GM12874 (cell line): ENCODE measurements around the gene HOXD12.

Source experiments
- TF ChIP-seq, protein P1 (sequence below): IDR thresholded peaks from 2 replicates; pipeline ENCODE4 v1.5.1; 2011; ENCODE audit warnings: low read depth, mild to moderate bottlenecking, control low read depth, low read length, moderate library complexity; ENCODE audit not compliant: insufficient read depth

The HOXD12 gene

DNA sequence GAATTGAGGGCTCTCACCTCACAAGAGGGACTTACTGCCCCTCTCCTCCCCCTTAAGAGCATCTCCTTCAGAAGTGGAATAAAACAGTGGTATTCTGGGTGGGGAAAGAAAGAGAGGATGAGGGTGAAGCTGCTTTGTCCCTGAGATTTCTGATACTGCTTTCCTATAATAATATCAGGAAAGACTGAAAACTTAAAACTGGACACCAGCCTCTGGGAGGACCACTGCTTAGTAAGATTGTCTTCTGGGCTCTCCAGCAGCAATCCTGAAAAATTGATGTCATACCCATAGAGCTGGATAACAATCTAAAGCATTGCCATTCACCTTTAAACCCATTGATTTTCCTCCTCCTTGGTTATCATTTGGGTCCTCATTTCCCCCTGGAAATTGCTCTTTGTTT is 47.0 kb downstream of the HOXD12 start:
- TF ChIP-seq, protein P1, sequence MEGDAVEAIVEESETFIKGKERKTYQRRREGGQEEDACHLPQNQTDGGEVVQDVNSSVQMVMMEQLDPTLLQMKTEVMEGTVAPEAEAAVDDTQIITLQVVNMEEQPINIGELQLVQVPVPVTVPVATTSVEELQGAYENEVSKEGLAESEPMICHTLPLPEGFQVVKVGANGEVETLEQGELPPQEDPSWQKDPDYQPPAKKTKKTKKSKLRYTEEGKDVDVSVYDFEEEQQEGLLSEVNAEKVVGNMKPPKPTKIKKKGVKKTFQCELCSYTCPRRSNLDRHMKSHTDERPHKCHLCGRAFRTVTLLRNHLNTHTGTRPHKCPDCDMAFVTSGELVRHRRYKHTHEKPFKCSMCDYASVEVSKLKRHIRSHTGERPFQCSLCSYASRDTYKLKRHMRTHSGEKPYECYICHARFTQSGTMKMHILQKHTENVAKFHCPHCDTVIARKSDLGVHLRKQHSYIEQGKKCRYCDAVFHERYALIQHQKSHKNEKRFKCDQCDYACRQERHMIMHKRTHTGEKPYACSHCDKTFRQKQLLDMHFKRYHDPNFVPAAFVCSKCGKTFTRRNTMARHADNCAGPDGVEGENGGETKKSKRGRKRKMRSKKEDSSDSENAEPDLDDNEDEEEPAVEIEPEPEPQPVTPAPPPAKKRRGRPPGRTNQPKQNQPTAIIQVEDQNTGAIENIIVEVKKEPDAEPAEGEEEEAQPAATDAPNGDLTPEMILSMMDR = no peak

DNA sequence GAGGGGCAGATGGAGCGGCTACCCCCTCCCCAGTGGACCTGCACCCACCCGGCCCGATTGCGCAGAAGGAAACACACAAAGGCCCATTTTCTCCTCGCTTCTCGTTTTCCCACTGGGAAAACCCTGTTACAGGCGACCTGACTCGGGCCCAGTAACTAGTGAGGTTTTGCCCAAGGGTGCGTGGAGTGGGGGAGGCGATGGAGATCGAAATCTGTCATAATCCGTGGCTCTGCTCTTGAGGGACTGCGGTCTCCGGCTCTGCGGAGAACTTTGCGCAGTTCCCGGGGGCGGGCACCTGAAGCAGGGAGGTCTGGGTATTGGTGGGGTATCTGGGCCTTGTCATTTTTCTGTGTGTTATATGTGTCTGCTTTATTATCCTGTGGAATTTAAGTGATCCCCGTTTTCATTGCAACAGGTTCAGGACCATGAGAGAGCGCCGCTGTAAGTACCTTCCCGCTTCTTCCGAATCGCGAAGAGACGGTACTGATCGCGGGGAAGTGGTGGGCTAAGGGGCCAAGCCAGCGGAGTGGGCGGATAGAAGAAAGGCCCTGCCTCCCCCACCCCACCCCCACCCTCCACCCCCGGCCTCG is 47.7 kb downstream of the HOXD12 start:
- TF ChIP-seq, protein P1 = no peak

DNA sequence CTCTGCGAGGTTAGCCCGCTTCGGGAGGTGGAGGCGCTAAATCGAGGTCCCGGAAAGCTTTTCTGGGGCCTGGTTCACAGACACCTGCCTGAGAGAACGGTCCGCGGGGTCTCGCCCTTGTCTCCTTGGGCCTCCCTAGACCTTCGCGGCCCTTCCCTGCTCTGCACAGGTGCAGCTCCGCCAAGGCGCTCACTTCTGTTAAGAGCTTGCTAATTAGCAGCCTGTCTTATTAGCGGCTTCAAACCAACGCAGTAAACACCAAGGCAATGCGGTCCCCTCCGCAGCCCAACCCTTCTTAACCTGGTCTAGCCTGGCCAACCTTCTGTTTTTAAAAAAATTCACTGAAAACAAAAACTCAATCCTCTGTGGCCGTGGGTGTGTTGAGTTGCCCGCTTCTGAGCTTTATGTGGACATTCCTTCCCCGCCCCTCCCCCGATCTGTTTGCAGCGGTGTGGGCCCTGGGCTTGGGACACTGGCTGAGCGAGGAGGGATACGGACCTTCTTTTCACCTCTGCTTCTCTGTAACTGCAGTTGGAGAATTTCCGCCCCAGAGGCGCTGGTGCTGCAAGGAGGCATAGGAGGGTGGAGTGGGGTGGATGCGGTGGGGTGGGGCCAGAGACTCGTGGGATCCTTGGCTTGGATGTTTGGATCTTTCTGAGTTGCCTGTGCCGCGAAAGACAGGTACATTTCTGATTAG is 48.4 kb downstream of the HOXD12 start:
- TF ChIP-seq, protein P1 = no peak

DNA sequence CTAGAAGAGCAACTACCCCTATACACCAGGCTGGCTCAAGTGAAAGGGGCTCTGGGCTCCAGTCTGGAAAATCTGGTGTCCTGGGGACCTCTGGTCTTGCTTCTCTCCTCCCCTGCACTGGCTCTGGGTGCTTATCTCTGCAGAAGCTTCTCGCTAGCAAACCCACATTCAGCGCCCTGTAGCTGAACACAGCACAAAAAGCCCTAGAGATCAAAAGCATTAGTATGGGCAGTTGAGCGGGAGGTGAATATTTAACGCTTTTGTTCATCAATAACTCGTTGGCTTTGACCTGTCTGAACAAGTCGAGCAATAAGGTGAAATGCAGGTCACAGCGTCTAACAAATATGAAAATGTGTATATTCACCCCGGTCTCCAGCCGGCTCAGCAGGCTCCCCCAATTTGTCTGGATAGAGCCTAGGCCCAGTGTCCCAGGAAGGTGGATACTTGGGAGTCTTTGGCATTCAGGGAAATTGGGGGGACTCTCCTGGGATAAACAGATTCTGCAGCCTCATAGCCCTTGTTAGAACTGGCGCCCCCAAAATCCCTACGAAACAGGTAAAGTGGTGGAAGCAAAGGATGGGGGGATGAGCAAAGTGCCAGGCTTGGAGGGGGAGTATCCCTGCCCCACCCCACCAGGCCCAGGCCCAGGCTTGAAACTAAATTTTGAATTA is 49.3 kb downstream of the HOXD12 start:
- TF ChIP-seq, protein P1 = no peak

DNA sequence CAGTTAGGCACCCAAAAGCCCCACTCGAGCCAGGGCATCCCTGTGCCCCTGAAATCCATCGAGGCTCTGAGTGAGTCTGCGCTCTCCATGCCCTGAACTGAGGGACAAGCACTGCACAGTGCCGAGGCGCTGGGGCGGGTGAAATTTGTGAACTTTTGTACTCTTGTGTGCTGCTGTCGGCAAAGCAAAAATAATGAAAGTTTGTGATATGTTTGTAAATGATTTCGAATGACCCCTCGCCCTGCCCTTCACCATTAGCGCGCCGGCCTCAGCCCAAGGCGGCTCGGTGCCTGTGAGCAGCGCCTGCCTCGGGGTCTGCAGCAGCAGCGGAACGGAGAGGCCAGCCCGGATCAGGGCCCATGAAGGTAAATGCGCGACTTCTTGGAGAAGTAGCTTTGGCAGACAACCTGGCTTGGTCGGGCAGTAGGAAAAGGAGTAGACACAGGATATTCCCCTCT is 49.9 kb downstream of the HOXD12 start:
- TF ChIP-seq, protein P1 = no peak

DNA sequence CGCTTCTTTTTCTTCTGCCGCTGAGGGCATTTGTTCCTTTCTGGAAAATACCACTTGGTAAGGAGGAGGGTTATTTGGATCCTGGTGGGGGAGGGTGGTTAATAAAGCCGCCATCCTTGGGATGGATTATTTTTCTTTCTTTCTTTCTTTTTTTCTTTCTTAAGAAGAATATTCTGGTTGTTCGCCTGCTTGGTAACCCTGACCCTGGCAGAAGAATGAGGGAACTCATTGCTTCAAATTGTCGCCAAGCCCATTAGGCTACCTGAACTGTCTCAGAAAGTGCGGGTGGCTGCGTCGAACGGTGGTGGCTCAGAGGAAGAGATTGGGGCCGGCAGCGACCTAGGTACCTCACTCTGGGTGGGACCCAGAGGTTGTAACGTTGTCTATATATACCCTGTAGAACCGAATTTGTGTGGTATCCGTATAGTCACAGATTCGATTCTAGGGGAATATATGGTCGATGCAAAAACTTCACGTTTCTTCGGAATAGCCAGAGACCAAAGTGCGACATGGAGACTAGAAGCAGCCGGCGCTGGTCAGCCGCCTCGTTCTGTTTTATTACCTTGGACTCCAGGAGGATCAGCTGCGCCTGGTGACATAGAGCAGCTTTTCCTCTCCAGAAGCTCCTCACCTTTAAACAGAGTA is 50.5 kb downstream of the HOXD12 start:
- TF ChIP-seq, protein P1 = no peak
